Astrocyte (in vitro differentiated cells and primary cell): ENCODE data around the gene ZNF516.

ENCODE experiments used
- EZH2 ChIP-seq: IDR thresholded peaks from 2 replicates; pipeline ENCODE4 v1.6.1; 2012; ENCODE audit warnings: mild to moderate bottlenecking, low read length, inconsistent platforms; ENCODE audit not compliant: insufficient read depth
- TF ChIP-seq, protein P1 (sequence below): IDR thresholded peaks from 2 replicates; pipeline ENCODE4 v1.5.1; 2011; ENCODE audit warnings: low read depth, mild to moderate bottlenecking, inconsistent platforms, low read length, moderate library complexity; ENCODE audit not compliant: insufficient read depth

DNA sequence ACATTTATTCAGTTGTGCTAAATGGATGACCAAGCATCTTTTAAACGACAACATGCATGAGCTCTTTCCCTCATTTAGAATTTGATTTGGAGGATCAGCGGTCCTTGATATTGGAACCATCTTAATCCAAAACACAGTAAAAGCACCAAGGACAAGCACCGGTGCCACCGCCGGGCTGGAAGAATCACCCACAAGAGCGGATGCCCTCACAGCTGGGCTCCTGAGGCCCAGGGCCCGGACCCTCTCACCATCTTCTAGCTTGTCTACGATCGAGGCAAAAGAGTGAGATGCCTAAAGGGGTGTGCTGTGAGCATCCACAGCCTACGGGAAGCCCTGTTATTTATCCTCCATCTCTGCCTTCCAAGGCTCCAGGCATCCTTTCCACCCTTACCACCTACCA is 129.5 kb downstream of the ZNF516 start:
- no peak for TF ChIP-seq EZH2
- TF ChIP-seq, protein P1, sequence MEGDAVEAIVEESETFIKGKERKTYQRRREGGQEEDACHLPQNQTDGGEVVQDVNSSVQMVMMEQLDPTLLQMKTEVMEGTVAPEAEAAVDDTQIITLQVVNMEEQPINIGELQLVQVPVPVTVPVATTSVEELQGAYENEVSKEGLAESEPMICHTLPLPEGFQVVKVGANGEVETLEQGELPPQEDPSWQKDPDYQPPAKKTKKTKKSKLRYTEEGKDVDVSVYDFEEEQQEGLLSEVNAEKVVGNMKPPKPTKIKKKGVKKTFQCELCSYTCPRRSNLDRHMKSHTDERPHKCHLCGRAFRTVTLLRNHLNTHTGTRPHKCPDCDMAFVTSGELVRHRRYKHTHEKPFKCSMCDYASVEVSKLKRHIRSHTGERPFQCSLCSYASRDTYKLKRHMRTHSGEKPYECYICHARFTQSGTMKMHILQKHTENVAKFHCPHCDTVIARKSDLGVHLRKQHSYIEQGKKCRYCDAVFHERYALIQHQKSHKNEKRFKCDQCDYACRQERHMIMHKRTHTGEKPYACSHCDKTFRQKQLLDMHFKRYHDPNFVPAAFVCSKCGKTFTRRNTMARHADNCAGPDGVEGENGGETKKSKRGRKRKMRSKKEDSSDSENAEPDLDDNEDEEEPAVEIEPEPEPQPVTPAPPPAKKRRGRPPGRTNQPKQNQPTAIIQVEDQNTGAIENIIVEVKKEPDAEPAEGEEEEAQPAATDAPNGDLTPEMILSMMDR: no peak
